ENCODE results near the gene CD99.
A peak's percentile ranks its signal among the peaks of the same experiment; 100 is the strongest.
"Not testable (repeated sequence)": the region's sequence is repeated elsewhere in the genome, so short reads cannot be mapped to it uniquely, and the experiment has no call there.

CD99 gene

DNA sequence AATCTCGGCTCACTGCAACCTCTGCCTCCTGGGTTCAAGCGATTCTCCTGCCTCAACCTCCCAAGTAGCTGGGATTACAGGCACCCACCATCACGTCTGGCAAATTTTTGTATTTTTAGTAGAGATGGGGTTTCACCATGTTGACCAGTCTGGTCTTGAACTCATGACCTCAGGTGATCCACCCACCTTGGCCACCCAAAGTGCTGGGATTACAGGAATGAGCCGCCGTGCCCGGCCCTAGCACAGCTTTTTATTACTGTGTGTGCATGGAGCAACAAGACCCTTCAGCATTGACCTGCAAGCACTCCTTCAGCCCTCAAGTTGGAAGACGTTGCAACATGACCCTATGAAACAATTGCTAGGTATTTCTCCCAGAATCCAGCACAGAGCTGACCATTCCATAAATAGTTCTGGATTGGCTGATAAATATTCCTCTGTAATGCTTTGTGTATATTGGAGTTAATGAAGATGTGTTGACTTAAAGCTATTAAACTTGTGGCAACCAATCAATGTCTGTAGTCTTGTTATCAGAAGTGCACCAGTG lies 15.4 kb upstream of the CD99 start:
- DNase-seq (ENCODE audit: low spot score); FAIRE-seq: not testable (repeated sequence)

DNA sequence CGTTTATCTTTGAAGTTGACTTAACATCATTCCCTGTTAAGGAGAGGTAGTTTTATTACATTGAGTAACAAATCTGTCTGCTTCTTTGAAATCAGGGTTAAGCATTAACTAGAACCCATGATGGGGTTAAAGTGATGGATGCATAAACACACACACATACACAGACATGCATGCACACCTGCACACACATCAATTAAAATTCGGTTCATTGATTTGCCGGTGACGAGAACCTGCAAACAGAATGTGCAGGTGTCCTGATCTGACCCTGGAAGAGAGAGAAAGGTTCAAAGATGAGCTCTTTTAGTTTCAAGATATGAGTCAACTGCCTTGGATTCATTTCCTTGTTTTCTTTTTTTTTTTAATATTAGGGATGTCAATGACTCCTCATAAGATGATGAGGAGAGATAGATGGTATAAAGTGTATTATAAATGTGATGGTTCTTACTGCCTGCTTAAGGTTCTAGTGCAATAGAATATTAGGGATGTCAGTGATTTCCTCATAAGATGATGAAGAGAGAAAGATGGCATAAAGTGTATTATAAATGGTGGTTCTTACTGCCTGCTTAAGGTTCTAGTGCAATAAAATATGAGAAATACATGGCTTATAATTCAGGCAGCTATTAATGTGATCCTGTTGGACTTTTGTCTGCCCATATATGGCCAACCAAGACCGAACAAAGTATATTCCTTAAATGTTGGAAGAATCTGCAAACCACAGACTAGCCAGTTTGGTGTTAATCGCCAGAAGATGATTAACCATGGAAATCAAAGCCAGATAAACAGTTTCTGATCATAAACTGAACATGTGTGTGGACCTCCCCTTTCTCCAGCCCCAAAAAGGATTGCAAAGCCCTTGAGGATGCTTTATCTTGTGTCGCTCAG lies 14.1 kb upstream of the CD99 start:
- peak; percentile 61 for FAIRE-seq
- DNase-seq (ENCODE audit: low spot score): peak; percentile 18

- DNase-seq (ENCODE audit: low spot score) (peak; percentile 84), FAIRE-seq (peak; percentile 96)
Observed at GRCh38 chrX:2677764-2678163, 13.3 kb upstream of the CD99 start.

DNA sequence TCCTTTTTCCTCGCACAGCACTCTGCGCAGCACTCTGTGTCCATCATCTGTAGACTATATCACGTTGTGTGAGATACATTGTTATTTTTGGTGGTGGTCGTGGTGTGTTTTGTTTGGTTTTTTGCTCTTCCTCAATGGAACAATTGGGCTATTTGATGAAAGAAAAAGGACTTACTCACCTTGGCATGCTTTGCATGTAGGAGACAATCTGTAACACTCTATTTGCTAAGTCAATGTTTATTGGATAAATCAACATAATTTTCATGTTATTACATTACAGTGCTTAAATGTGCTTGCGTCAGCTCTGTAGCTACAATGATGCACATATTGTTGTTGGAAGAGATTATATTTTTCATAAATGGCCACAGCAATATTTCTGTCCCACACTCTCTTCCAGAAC lies 12.5 kb upstream of the CD99 start:
- FAIRE-seq: no peak
- no peak for DNase-seq (ENCODE audit: low spot score)

GRCh38 chrX:2679534-2680485 lies 11.3 kb upstream of the CD99 start:
- DNase-seq (ENCODE audit: low spot score) (no peak), FAIRE-seq (no peak)

- DNase-seq (ENCODE audit: low spot score) (no peak), FAIRE-seq (no peak)
Observed at GRCh38 chrX:2680486-2681348, 10.4 kb upstream of the CD99 start.

DNA sequence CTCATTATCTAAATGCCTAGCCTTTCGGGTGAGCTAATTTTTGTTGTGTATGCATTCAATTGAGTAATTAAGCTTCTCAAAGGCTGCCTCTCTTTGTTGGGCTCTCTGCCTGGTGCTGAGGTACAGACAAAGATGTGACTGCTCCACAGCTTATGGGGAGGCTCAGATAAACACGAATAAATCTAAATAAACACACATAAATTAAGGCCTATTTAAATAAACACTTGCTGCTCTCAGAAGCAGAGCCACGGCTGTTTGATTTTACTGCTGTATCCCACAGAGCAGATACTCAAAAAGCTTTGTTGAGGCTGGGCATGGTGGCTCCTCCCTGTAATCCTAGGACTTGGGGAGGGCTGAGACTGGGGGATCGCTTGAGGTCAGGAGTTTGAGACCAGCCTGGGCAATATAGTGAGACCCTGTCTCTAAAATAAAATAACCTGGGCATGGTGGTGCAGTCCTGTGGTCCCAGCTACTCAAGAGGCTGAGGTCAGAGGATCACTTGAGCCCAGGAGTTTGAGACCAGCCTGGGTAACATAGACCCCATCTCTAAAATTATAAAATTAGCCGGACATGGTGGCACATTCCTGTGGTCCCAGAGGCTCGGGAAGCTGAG lies 8.4 kb upstream of the CD99 start:
- DNase-seq (ENCODE audit: low spot score) (no peak), FAIRE-seq (no peak)

DNA sequence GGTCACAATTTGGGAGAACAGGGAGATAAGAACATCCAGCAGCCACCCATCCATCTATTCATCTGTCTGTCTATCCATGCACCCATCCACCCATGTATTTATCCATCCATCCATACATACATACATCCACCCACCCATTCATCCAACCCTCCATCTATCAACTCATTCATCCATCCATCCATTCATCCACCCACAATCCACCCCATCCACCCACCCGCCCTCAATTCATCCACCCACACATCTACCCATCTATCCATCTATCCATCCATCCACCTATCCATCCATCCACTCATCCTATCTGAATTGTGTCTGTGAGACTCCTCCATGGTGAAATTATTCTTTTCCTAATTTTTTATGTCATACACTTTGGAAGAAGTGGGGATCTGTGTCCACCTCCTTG lies 6.8 kb upstream of the CD99 start:
- DNase-seq (ENCODE audit: low spot score) (no peak), FAIRE-seq (no peak)

DNA sequence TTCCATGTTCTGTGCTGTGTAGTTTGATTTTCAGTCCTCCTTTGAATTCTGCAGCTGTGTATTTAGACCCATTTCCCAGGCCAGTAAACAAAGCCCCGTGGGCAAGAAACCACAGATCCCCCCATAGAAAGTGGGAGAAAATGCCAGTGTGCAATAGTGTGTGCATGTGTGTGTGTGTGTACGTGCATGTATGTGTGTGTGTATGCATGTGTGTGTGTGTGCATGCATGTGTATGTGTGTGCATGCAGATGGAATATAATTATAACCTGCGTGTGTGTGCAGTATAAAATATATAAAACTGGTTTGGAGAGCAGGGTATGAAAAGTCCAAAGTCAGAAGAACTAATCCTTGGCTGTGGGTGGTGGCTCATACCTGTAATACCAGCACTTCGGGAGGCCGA lies 5.2 kb upstream of the CD99 start:
- no peak for DNase-seq (ENCODE audit: low spot score)
- FAIRE-seq: no peak

- FAIRE-seq (no peak), DNase-seq (ENCODE audit: low spot score) (no peak)
Observed at GRCh38 chrX:2689773-2690666, 1.1 kb upstream of the CD99 start.

- DNase-seq (ENCODE audit: low spot score) (no peak), FAIRE-seq (no peak)
Observed at GRCh38 chrX:2691543-2692220, 587 bp downstream of the CD99 start.

GRCh38 chrX:2692221-2693112 lies 1.4 kb downstream of the CD99 start:
- FAIRE-seq (no peak), DNase-seq (ENCODE audit: low spot score) (peak; percentile 37)

GRCh38 chrX:2693113-2694002 lies 2.3 kb downstream of the CD99 start:
- DNase-seq (ENCODE audit: low spot score) (no peak), FAIRE-seq (no peak)

DNA sequence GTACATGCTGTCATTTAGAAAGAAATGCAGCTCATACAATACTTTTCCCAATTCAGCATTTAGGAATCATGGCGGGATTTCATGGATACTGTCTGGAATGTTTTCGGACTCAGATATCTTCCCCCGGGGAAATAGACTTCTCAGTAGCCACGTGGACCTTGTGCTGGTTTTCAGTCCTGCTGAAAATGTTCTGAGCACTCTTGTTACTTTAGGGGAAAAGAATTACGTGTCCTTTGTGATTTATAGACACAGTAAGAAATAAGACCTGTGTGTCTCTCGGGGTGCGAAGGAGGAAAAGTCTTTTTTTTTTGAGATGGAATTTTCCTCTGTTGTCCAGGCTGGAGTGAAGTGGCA lies 3.8 kb downstream of the CD99 start:
- no peak for FAIRE-seq
- no peak for DNase-seq (ENCODE audit: low spot score)

DNA sequence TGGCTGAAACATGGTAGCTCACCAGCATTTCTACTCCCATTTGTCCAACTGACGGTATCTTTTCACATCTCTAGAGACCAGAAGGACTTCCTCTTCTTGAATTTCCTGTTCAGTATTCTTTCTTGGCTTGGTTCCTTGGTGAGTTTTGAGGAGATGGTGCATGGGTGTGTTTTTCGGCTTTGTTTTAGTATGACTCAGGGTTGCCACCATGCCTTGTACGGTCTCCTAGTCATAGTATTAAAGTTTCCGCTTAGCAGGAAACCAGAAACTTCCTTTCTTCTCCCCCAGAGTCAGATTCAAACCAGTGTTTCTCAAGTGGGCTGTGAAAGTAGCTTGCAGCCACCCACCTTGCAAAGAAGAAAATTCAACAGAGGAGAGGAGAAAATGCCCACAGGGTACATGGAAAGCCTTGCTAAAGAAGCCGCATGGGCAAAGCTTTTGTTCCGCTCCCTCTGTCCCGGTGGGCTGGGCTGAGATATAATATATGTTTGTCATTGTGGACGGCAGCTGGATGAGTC lies 5.7 kb downstream of the CD99 start:
- FAIRE-seq: no peak
- peak; percentile 43 for DNase-seq (ENCODE audit: low spot score)

DNA sequence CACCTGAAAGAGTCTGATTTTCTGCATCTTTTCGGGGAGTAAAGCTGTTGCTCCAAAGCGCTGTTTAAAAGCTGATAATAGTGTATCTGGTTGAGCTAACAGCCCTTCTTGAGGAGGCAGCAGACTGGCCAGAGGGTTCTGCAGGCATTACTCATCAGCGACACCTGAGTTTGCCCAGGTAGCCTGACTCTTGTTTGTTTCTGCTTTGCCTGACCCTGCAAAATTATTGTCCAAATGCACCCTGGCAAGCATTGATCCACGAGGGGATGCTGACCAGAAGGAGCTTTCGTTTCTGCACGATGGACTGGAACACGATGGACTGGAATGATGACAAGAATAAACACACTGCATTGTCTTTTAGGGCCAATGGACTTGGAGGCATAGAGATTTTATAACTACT lies 6.2 kb downstream of the CD99 start:
- DNase-seq (ENCODE audit: low spot score) (no peak), FAIRE-seq (no peak)
